Liver (tissue), 9 donors: ENCODE measurements around the gene TMEM94. TPM values are rescaled to one million over a fixed set of nuclear protein-coding genes. Genes with fewer than 3 reads are reported as not detected.

Source experiments
- DNase-seq: peaks from one replicate; pipeline ENCODE4 v3.0.0-alpha.2; 2017; ENCODE audit warnings: low spot score
- H3K27ac ChIP-seq, 2 donors: one replicate each; pipeline ENCODE4 v1.7.0; 2013; ENCODE audit warnings: inconsistent platforms in 2 of 2, low read length in 2 of 2, control low read depth in 1 of 2, low read depth in 1 of 2, mild to moderate bottlenecking in 1 of 2
- H3K27me3 ChIP-seq, 4 donors: one replicate each; pipeline versions ENCODE4 v1.6.1 to v1.7.0; 2013; ENCODE audit warnings: low read length in 3 of 4, inconsistent platforms in 1 of 4, mild to moderate bottlenecking in 1 of 4, moderate library complexity in 1 of 4; ENCODE audit not compliant: control insufficient read depth in 4 of 4, insufficient read depth in 4 of 4
- H3K36me3 ChIP-seq, 4 donors: one replicate each; pipeline versions ENCODE4 v1.6.1 to v1.7.0; 2013; ENCODE audit warnings: low read length in 3 of 4, mild to moderate bottlenecking in 3 of 4, low read depth in 1 of 4, moderate library complexity in 1 of 4; ENCODE audit not compliant: control insufficient read depth in 4 of 4, insufficient read depth in 3 of 4
- H3K4me1 ChIP-seq, 4 donors: one replicate each; pipeline versions ENCODE4 v1.6.1 to v1.7.0; 2013; ENCODE audit warnings: low read length in 3 of 4, mild to moderate bottlenecking in 3 of 4, moderate library complexity in 1 of 4; ENCODE audit not compliant: control insufficient read depth in 4 of 4, insufficient read depth in 4 of 4
- H3K4me3 ChIP-seq, 3 donors: one replicate each; pipeline versions ENCODE4 v1.6.1 to v1.7.0; 2013; ENCODE audit warnings: low read length in 3 of 3, control low read depth in 1 of 3, low read depth in 1 of 3, mild to moderate bottlenecking in 1 of 3
- H3K9ac ChIP-seq, 2 donors: one replicate each; pipeline ENCODE4 v1.7.0; 2013; ENCODE audit warnings: low read length in 2 of 2, mild to moderate bottlenecking in 2 of 2, moderate library complexity in 2 of 2, control low read depth in 1 of 2, low read depth in 1 of 2
- H3K9me3 ChIP-seq, 4 donors: one replicate each; pipeline versions ENCODE4 v1.6.1 to v1.7.0; 2013; ENCODE audit warnings: low read length in 3 of 4; ENCODE audit not compliant: control insufficient read depth in 4 of 4
- CTCF ChIP-seq: fragments of 150-350 bp; IDR thresholded peaks from 2 replicates; pipeline ENCODE4 v1.5.1; 2017; ENCODE audit warnings: improper control_type of control experiment, low read depth, low read length; ENCODE audit not compliant: missing input control
- EGR1 ChIP-seq, 2 donors: IDR thresholded peaks; 2 replicates each; pipeline ENCODE4 v1.6.1; 2016 to 2018; ENCODE audit warnings: antibody characterized with exemption in 2 of 2, low read depth in 2 of 2
- FOXA1 ChIP-seq: IDR thresholded peaks from 2 replicates; pipeline ENCODE4 v1.6.1; 2016; ENCODE audit warnings: antibody characterized with exemption
- FOXA2 ChIP-seq: IDR thresholded peaks from 2 replicates; pipeline ENCODE4 v1.6.1; 2016; ENCODE audit warnings: antibody characterized with exemption
- GABPA ChIP-seq, 2 donors: IDR thresholded peaks in 1 of 2; conservative IDR thresholded peaks in 1 of 2; 2 replicates each; pipeline ENCODE4 v1.6.1; 2016; ENCODE audit warnings: antibody characterized with exemption in 2 of 2, mild to moderate bottlenecking in 1 of 2, moderate library complexity in 1 of 2
- HNF4A ChIP-seq, 2 donors: conservative IDR thresholded peaks; 2 replicates each; pipeline ENCODE4 v1.6.1; 2016; ENCODE audit warnings: antibody characterized with exemption in 2 of 2, mild to moderate bottlenecking in 2 of 2
- HNF4G ChIP-seq: IDR thresholded peaks from 2 replicates; pipeline ENCODE4 v1.6.1; 2016; ENCODE audit warnings: antibody characterized with exemption
- JUND ChIP-seq, 2 donors: IDR thresholded peaks; 2 replicates each; pipeline ENCODE4 v1.6.1; 2016; ENCODE audit warnings: antibody characterized with exemption in 2 of 2
- MAX ChIP-seq: IDR thresholded peaks from 2 replicates; pipeline ENCODE4 v1.6.1; 2016; ENCODE audit warnings: antibody characterized with exemption
- NR2F2 ChIP-seq: IDR thresholded peaks from 2 replicates; pipeline ENCODE4 v1.6.1; 2016; ENCODE audit warnings: antibody characterized with exemption
- RAD21 ChIP-seq, 2 donors: IDR thresholded peaks; 2 replicates each; pipeline ENCODE4 v1.6.1; 2016; ENCODE audit warnings: antibody characterized with exemption in 2 of 2, mild to moderate bottlenecking in 2 of 2
- SP1 ChIP-seq: IDR thresholded peaks from 2 replicates; pipeline ENCODE4 v1.6.1; 2018; ENCODE audit warnings: antibody characterized with exemption, mild to moderate bottlenecking
- TAF1 ChIP-seq: conservative IDR thresholded peaks from 2 replicates; pipeline ENCODE4 v1.6.1; 2016; ENCODE audit warnings: antibody characterized with exemption, mild to moderate bottlenecking
- YY1 ChIP-seq: IDR thresholded peaks from 2 replicates; pipeline ENCODE4 v1.6.1; 2016; ENCODE audit warnings: antibody characterized with exemption, mild to moderate bottlenecking
- WGBS: extraction: QIAGEN DNeasy Blood & Tissue Kit; methylation state at CpG from one replicate; pipeline ENCODE4 v1.1.7; 2013; 5-methylcytosine and 5-hydroxymethylcytosine counted together
- polyA plus RNA-seq, 2 donors: library from polyadenylated mRNA; stranded (reverse) in 1 of 2; unstranded in 1 of 2; fragments of 200-250 nt in 1 of 2; fragments of >200 nt in 1 of 2; fragmentation: Nextera tagmentation in 1 of 2; extraction: Ambion mirVana in 1 of 2; gene quantifications; one replicate each; pipeline versions ENCODE4 v1.2.1 to v1.2.3, GENCODE V29; 2013 to 2015
- total RNA-seq, 2 donors: library from RNA; depleted of rRNA; stranded (reverse); fragments of >200 nt; gene quantifications; one replicate each; pipeline ENCODE4 v1.2.3, GENCODE V29; 2014
- TF ChIP-seq, protein P1 (sequence below): IDR thresholded peaks from 2 replicates; pipeline ENCODE4 v1.6.1; 2016; ENCODE audit warnings: antibody characterized with exemption, mild to moderate bottlenecking
- TF ChIP-seq, protein P2 (sequence below): IDR thresholded peaks from 2 replicates; pipeline ENCODE4 v1.6.1; 2016; ENCODE audit warnings: antibody characterized with exemption
- donor health status: healthy.
- donor health status: healthy.
- donor health status: healthy.
- donor health status: healthy.
- donor health status: healthy.

Gene TMEM94
- total and polyA plus RNA-seq, 4 donors, result 15.6 to 31.0 (median 20.1) TPM

DNA sequence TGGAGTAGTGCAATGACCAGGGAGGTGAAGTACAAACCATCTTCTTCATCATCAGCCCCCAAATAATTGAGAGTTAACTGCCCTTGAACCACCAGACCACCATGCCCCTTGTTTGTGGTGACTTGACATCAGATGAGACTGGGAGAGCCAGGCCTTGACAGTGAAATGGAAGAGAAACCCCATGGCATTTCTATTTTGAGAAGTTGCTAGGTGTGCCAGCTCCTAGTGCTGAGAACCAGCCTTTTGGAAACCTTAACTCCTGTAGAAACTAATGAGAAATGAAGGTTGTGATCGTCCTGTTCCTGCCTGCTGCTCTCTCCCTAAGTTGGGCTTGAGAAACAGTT, 2.8 kb downstream of the TMEM94 start:
- Histone ChIP-seq H3K4me1 (peaks cover 2 to 20% (median 17%) of the 10 kb centered on the region in 4 donors), H3K27ac (peak overlapping the region in 1 of 2 donors; percentile 40), H3K9ac (no peak overlapping the region), H3K27me3 (no peaks in the 10 kb centered on the region), H3K4me3 (no peak overlapping the region), H3K9me3 (no peaks in the 10 kb centered on the region), H3K36me3 (no peaks in the 10 kb centered on the region)
- 68% methylated on average over 1 of the region's 1 CpG for WGBS
- TF ChIP-seq NR2F2 (no peak), GABPA (IDR thresholded peaks at IDR 0.05 in 1 of 2, conservative IDR thresholded peaks at IDR 0.05 in 1 of 2) (no peak), HNF4G (no peak), CTCF (no peak), MAX (no peak), EGR1 (IDR thresholded peaks at IDR 0.05; ENCODE audit: low read depth in 2 of 2) (no peak), FOXA1 (no peak), HNF4A (conservative IDR thresholded peaks at IDR 0.05) (no peak), TAF1 (no peak), YY1 (no peak), FOXA2 (no peak), SP1 (no peak), RAD21 (IDR thresholded peaks at IDR 0.05) (no peak), JUND (IDR thresholded peaks at IDR 0.05) (no peak)
- TF ChIP-seq, protein P1, sequence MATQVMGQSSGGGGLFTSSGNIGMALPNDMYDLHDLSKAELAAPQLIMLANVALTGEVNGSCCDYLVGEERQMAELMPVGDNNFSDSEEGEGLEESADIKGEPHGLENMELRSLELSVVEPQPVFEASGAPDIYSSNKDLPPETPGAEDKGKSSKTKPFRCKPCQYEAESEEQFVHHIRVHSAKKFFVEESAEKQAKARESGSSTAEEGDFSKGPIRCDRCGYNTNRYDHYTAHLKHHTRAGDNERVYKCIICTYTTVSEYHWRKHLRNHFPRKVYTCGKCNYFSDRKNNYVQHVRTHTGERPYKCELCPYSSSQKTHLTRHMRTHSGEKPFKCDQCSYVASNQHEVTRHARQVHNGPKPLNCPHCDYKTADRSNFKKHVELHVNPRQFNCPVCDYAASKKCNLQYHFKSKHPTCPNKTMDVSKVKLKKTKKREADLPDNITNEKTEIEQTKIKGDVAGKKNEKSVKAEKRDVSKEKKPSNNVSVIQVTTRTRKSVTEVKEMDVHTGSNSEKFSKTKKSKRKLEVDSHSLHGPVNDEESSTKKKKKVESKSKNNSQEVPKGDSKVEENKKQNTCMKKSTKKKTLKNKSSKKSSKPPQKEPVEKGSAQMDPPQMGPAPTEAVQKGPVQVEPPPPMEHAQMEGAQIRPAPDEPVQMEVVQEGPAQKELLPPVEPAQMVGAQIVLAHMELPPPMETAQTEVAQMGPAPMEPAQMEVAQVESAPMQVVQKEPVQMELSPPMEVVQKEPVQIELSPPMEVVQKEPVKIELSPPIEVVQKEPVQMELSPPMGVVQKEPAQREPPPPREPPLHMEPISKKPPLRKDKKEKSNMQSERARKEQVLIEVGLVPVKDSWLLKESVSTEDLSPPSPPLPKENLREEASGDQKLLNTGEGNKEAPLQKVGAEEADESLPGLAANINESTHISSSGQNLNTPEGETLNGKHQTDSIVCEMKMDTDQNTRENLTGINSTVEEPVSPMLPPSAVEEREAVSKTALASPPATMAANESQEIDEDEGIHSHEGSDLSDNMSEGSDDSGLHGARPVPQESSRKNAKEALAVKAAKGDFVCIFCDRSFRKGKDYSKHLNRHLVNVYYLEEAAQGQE, result no peak
- TF ChIP-seq, protein P2, sequence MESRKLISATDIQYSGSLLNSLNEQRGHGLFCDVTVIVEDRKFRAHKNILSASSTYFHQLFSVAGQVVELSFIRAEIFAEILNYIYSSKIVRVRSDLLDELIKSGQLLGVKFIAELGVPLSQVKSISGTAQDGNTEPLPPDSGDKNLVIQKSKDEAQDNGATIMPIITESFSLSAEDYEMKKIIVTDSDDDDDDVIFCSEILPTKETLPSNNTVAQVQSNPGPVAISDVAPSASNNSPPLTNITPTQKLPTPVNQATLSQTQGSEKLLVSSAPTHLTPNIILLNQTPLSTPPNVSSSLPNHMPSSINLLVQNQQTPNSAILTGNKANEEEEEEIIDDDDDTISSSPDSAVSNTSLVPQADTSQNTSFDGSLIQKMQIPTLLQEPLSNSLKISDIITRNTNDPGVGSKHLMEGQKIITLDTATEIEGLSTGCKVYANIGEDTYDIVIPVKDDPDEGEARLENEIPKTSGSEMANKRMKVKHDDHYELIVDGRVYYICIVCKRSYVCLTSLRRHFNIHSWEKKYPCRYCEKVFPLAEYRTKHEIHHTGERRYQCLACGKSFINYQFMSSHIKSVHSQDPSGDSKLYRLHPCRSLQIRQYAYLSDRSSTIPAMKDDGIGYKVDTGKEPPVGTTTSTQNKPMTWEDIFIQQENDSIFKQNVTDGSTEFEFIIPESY, result no peak
- DNase-seq, result no peak

GRCh38 chr17:75459590-75460267, 3.3 kb downstream of the TMEM94 start:
- Histone ChIP-seq H3K9ac (no peak overlapping the region), H3K27ac (peak overlapping the region; percentile 21 to 40), H3K4me1 (peaks cover 2 to 20% (median 17%) of the 10 kb centered on the region in 4 donors), H3K9me3 (no peaks in the 10 kb centered on the region), H3K27me3 (no peaks in the 10 kb centered on the region), H3K36me3 (no peaks in the 10 kb centered on the region), H3K4me3 (no peak overlapping the region)
- 65% methylated on average over 9 of the region's 9 CpGs for WGBS
- DNase-seq, result peak; percentile 48
- TF ChIP-seq HNF4G (no peak), SP1 (peak; percentile 48)
